Measurements from ENCODE around the gene VPS9D1.

Gene VPS9D1

GRCh38 chr16:89657442-89658220 lies 63.1 kb downstream of the VPS9D1 start, which contains the start of the genes CHMP1A and SPATA33:
Gene CHMP1A, minus strand, starts transcription at chr16:89657708. Its CDS starts 120 bp downstream, at chr16:89657588.
Gene SPATA33, plus strand, starts transcription at chr16:89657836. Its CDS starts 76 bp downstream, at chr16:89657912.
- peak; percentile 92 for DNase-seq
